ENCODE results near the gene RAB44.

DNA sequence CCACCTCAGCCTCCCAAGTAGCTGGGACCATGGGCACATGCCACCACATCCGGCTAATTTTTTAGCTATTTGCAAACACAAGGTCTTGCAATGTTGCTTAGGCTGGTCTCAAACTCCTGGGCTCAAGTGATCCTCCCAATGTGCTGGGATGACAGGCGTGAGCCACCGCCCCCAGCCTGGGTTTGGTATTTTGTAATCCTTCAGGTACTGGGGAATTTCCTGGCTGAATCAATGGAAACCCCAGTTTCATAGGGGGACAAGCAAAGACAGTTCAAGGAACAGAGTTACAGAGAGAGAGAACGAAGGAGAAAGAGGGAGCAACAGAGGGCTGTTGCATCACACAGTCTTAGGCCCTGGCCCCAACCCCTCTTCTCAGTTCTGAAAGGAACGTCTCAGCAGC lies 35.7 kb downstream of the RAB44 start:
- TF ChIP-seq, protein P1, sequence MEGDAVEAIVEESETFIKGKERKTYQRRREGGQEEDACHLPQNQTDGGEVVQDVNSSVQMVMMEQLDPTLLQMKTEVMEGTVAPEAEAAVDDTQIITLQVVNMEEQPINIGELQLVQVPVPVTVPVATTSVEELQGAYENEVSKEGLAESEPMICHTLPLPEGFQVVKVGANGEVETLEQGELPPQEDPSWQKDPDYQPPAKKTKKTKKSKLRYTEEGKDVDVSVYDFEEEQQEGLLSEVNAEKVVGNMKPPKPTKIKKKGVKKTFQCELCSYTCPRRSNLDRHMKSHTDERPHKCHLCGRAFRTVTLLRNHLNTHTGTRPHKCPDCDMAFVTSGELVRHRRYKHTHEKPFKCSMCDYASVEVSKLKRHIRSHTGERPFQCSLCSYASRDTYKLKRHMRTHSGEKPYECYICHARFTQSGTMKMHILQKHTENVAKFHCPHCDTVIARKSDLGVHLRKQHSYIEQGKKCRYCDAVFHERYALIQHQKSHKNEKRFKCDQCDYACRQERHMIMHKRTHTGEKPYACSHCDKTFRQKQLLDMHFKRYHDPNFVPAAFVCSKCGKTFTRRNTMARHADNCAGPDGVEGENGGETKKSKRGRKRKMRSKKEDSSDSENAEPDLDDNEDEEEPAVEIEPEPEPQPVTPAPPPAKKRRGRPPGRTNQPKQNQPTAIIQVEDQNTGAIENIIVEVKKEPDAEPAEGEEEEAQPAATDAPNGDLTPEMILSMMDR (conservative IDR thresholded peaks at IDR 0.05 in 1 of 2, IDR thresholded peaks at IDR 0.05 in 1 of 2; ENCODE audit: extremely low read depth in 1 of 2, insufficient read depth in 1 of 2, low read depth in 1 of 2, low read length in 2 of 2), result no peak
- no peak for TF ChIP-seq EZH2 (IDR thresholded peaks at IDR 0.05; ENCODE audit: borderline replicate concordance, low read length)

All from mammary epithelial cell (primary cell).